ENCODE measurements around the gene TMEM120B.

Gene TMEM120B

GRCh38 chr12:121820056-121820455, 107.5 kb downstream of the TMEM120B start:
- Histone ChIP-seq H3K4me2 (ENCODE audit: low read depth, low read length) (no peak overlapping the region), H3K9me3 (replicated peaks; ENCODE audit: insufficient read depth, low read length) (no peaks in the 10 kb centered on the region), H3K4me1 (ENCODE audit: low read length) (no peaks in the 10 kb centered on the region), H3K27ac (ENCODE audit: low read length) (no peak overlapping the region), H2AFZ (ENCODE audit: low read length) (no peak overlapping the region), H3K79me2 (ENCODE audit: low read length) (no peaks in the 10 kb centered on the region), H4K20me1 (ENCODE audit: insufficient read depth, low read length) (no peaks in the 10 kb centered on the region), H3F3A (ENCODE audit: insufficient read depth, low read length) (no peaks in the 10 kb centered on the region), H3K4me3 (ENCODE audit: low read length) (no peak overlapping the region), H3K36me3 (replicated peaks; ENCODE audit: insufficient read depth, low read length) (no peaks in the 10 kb centered on the region), H3K27me3 (replicated peaks; ENCODE audit: insufficient read depth, low read length) (no peaks in the 10 kb centered on the region), H3K9me2 (replicated peaks; ENCODE audit: insufficient read depth, low read length) (no peaks in the 10 kb centered on the region), H3K9ac (ENCODE audit: low read length) (no peak overlapping the region)
- DNase-seq, result no peak
- no peak for TF ChIP-seq EZH2phosphoT487 (IDR thresholded peaks at IDR 0.05; ENCODE audit: low read length)
- TF ChIP-seq CTCF (IDR thresholded peaks at IDR 0.05; ENCODE audit: low read length), result no peak
- TF ChIP-seq EZH2 (optimal IDR thresholded peaks at IDR 0.05; ENCODE audit: low read depth, low read length), result no peak

- TF ChIP-seq CTCF (IDR thresholded peaks at IDR 0.05; ENCODE audit: low read length) (no peak), EZH2 (optimal IDR thresholded peaks at IDR 0.05; ENCODE audit: low read depth, low read length) (no peak), EZH2phosphoT487 (IDR thresholded peaks at IDR 0.05; ENCODE audit: low read length) (no peak)
- Histone ChIP-seq H3F3A (ENCODE audit: insufficient read depth, low read length) (no peaks in the 10 kb centered on the region), H3K36me3 (replicated peaks; ENCODE audit: insufficient read depth, low read length) (no peaks in the 10 kb centered on the region)
Measured at GRCh38 chr12:121822393-121823100, 110.0 kb downstream of the TMEM120B start.

GRCh38 chr12:121823101-121823726, 110.7 kb downstream of the TMEM120B start:
- Histone ChIP-seq H3K4me2 (ENCODE audit: low read depth, low read length) (no peak overlapping the region), H3K27ac (ENCODE audit: low read length) (no peak overlapping the region), H3K4me3 (ENCODE audit: low read length) (no peak overlapping the region), H2AFZ (ENCODE audit: low read length) (no peak overlapping the region), H3K4me1 (ENCODE audit: low read length) (no peaks in the 10 kb centered on the region), H3K36me3 (replicated peaks; ENCODE audit: insufficient read depth, low read length) (no peaks in the 10 kb centered on the region), H3F3A (ENCODE audit: insufficient read depth, low read length) (no peaks in the 10 kb centered on the region), H3K27me3 (replicated peaks; ENCODE audit: insufficient read depth, low read length) (no peaks in the 10 kb centered on the region), H3K9me2 (replicated peaks; ENCODE audit: insufficient read depth, low read length) (no peaks in the 10 kb centered on the region), H4K20me1 (ENCODE audit: insufficient read depth, low read length) (no peaks in the 10 kb centered on the region), H3K79me2 (ENCODE audit: low read length) (no peaks in the 10 kb centered on the region), H3K9ac (ENCODE audit: low read length) (no peak overlapping the region), H3K9me3 (replicated peaks; ENCODE audit: insufficient read depth, low read length) (no peaks in the 10 kb centered on the region)
- TF ChIP-seq CTCF (IDR thresholded peaks at IDR 0.05; ENCODE audit: low read length) (no peak), EZH2phosphoT487 (IDR thresholded peaks at IDR 0.05; ENCODE audit: low read length) (no peak), EZH2 (optimal IDR thresholded peaks at IDR 0.05; ENCODE audit: low read depth, low read length) (no peak)
- DNase-seq, result no peak

More at GRCh38 chr12:121822393-121823100, 110.0 kb downstream of the TMEM120B start:
- Histone ChIP-seq H3K4me3 (ENCODE audit: low read length) (no peak overlapping the region), H4K20me1 (ENCODE audit: insufficient read depth, low read length) (no peaks in the 10 kb centered on the region), H3K4me2 (ENCODE audit: low read depth, low read length) (no peak overlapping the region), H3K9me3 (replicated peaks; ENCODE audit: insufficient read depth, low read length) (no peaks in the 10 kb centered on the region), H3K27me3 (replicated peaks; ENCODE audit: insufficient read depth, low read length) (no peaks in the 10 kb centered on the region), H3K4me1 (ENCODE audit: low read length) (no peaks in the 10 kb centered on the region), H2AFZ (ENCODE audit: low read length) (no peak overlapping the region), H3K9ac (ENCODE audit: low read length) (no peak overlapping the region), H3K79me2 (ENCODE audit: low read length) (no peaks in the 10 kb centered on the region), H3K9me2 (replicated peaks; ENCODE audit: insufficient read depth, low read length) (no peaks in the 10 kb centered on the region), H3K27ac (ENCODE audit: low read length) (no peak overlapping the region)
- DNase-seq, result no peak
